IMR-90 (cell line): ENCODE data around the gene RASL10A. TPM values are rescaled to one million over a fixed set of nuclear protein-coding genes. Genes with fewer than 3 reads are reported as not detected.

Experiments
- ATAC-seq: fragments of 200-7000 bp; cut with Tn5 transposase; 2 replicates; pipeline ENCODE4 v1.9.1; 2020; ENCODE audit warnings: low read depth, mild to moderate bottlenecking, moderate library complexity
- BruUV-seq: library from RNA; stranded (reverse); fragments of 400-500 nt; replicated peaks from 2 replicates; lab custom pipeline; 2021; lab: Mats Ljungman, UMichigan
- CTCF ChIA-PET: fragments of 300-600 bp; formaldehyde crosslinking; extraction: SDS; loops from one replicate; lab custom pipeline; 2021; ENCODE audit warnings: antibody characterized with exemption; lab: Yijun Ruan, JAX
- POLR2A ChIA-PET: fragments of 300-600 bp; sonication (Branson Sonifier 250); formaldehyde crosslinking; loops from one replicate; lab custom pipeline; 2022; ENCODE audit warnings: antibody characterized with exemption; ENCODE audit not compliant: unreplicated experiment; lab: Charles Lee
- DNase-seq: peaks from one replicate; pipeline ENCODE4 v3.0.0; 2013
- H2AFZ ChIP-seq: replicated peaks from 2 replicates; pipeline ENCODE3; 2013; ENCODE audit warnings: low read length, mild to moderate bottlenecking; ENCODE audit not compliant: poor library complexity
- H2AK5ac ChIP-seq: 2 replicates; pipeline ENCODE4 v1.6.1; 2013; ENCODE audit warnings: low read depth, low read length, inconsistent platforms
- H2AK9ac ChIP-seq: replicated peaks from 2 replicates; pipeline ENCODE3; 2013; ENCODE audit warnings: mild to moderate bottlenecking, low read depth, low read length, moderate library complexity; ENCODE audit not compliant: poor library complexity
- H2BK120ac ChIP-seq: 2 replicates; pipeline ENCODE4 v1.6.1; 2013; ENCODE audit warnings: low read depth, low read length, inconsistent platforms
- H2BK15ac ChIP-seq: 3 replicates; pipeline ENCODE4 v1.6.1; 2013; ENCODE audit warnings: low read depth, low read length, inconsistent platforms
- H2BK20ac ChIP-seq: 2 replicates; pipeline ENCODE4 v1.6.1; 2013; ENCODE audit warnings: low read depth, mild to moderate bottlenecking, inconsistent platforms, low read length, moderate library complexity
- H2BK5ac ChIP-seq: 2 replicates; pipeline ENCODE4 v1.6.1; 2013; ENCODE audit warnings: mild to moderate bottlenecking, low read depth, low read length, inconsistent platforms; ENCODE audit not compliant: poor library complexity, severe bottlenecking
- H3K14ac ChIP-seq: replicated peaks from 2 replicates; pipeline ENCODE4 v1.6.1; 2013; ENCODE audit warnings: low read depth, low read length, inconsistent platforms
- H3K18ac ChIP-seq: 2 replicates; pipeline ENCODE4 v1.6.1; 2013; ENCODE audit warnings: low read depth, low read length, control low read depth
- H3K23ac ChIP-seq: 2 replicates; pipeline ENCODE4 v1.6.1; 2013; ENCODE audit warnings: low read depth, low read length, inconsistent platforms
- H3K27ac ChIP-seq: 2 replicates; pipeline ENCODE4 v1.5.1; 2013; ENCODE audit warnings: mild to moderate bottlenecking, control low read depth, low read length; ENCODE audit not compliant: insufficient read depth
- H3K27me3 ChIP-seq: 2 replicates; pipeline ENCODE4 v1.6.1; 2013; ENCODE audit warnings: low read length; ENCODE audit not compliant: control insufficient read depth, insufficient read depth
- H3K36me3 ChIP-seq: 2 replicates; pipeline ENCODE4 v1.6.1; 2013; ENCODE audit warnings: low read length, mixed read lengths; ENCODE audit not compliant: control insufficient read depth, insufficient read depth
- H3K4ac ChIP-seq: 2 replicates; pipeline ENCODE4 v1.6.1; 2013; ENCODE audit warnings: low read depth, low read length, inconsistent platforms
- H3K4me1 ChIP-seq: 2 replicates; pipeline ENCODE4 v1.6.1; 2013; ENCODE audit warnings: low read length, mixed read lengths; ENCODE audit not compliant: control insufficient read depth, insufficient read depth
- H3K4me2 ChIP-seq: 2 replicates; pipeline ENCODE4 v1.6.1; 2013; ENCODE audit warnings: low read depth, mild to moderate bottlenecking, control low read depth, low read length, moderate library complexity
- H3K4me3 ChIP-seq: 2 replicates; pipeline ENCODE4 v1.5.1; 2013; ENCODE audit warnings: low read depth, mild to moderate bottlenecking, control low read depth, low read length, moderate library complexity; ENCODE audit not compliant: insufficient read depth
- H3K56ac ChIP-seq: 2 replicates; pipeline ENCODE4 v1.6.1; 2013; ENCODE audit warnings: low read length, inconsistent platforms; ENCODE audit not compliant: insufficient read depth; ENCODE audit errors: extremely low read depth
- H3K79me1 ChIP-seq, 2 experiments: 2 replicates each; pipeline ENCODE4 v1.6.1; 2013; ENCODE audit warnings: low read length in 2 of 2, inconsistent platforms in 1 of 2, low read depth in 1 of 2
- H3K9ac ChIP-seq: 2 replicates; pipeline ENCODE4 v1.6.1; 2013; ENCODE audit warnings: low read depth, low read length, control low read depth
- H3K9me1 ChIP-seq: 2 replicates; pipeline ENCODE4 v1.6.1; 2013; ENCODE audit warnings: low read length, inconsistent platforms; ENCODE audit not compliant: insufficient read depth
- H3K9me3 ChIP-seq: 2 replicates; pipeline ENCODE4 v1.6.1; 2013; ENCODE audit warnings: low read length; ENCODE audit not compliant: control insufficient read depth, insufficient read depth
- H4K20me1 ChIP-seq: 2 replicates; pipeline ENCODE4 v1.6.1; 2013; ENCODE audit warnings: low read length, inconsistent platforms; ENCODE audit not compliant: insufficient read depth
- H4K5ac ChIP-seq: 2 replicates; pipeline ENCODE4 v1.6.1; 2013; ENCODE audit warnings: mild to moderate bottlenecking, low read depth, low read length, control low read depth
- H4K8ac ChIP-seq, 2 experiments: 2 replicates each; pipeline ENCODE4 v1.6.1; 2013; ENCODE audit warnings: low read depth in 2 of 2, low read length in 2 of 2, control low read depth in 1 of 2, inconsistent platforms in 1 of 2
- H4K91ac ChIP-seq: 2 replicates; pipeline ENCODE4 v1.6.1; 2013; ENCODE audit warnings: low read depth, low read length, inconsistent platforms; ENCODE audit not compliant: insufficient read depth
- BHLHE40 ChIP-seq: fragments of 150-350 bp; IDR thresholded peaks from 2 replicates; pipeline ENCODE4 v1.6.1; 2016; ENCODE audit warnings: mild to moderate bottlenecking, low read depth, low read length
- CEBPB ChIP-seq: IDR thresholded peaks from 2 replicates; pipeline ENCODE4 v1.6.1; 2012; ENCODE audit warnings: low read depth, low read length, improper control_type of control experiment
- CHD1 ChIP-seq: IDR thresholded peaks from 2 replicates; pipeline ENCODE4 v1.6.1; 2012; ENCODE audit warnings: low read depth, low read length, improper control_type of control experiment
- CTCF ChIP-seq: conservative IDR thresholded peaks from 2 replicates; pipeline ENCODE4 v1.5.1; 2012; ENCODE audit warnings: mild to moderate bottlenecking, low read depth, low read length, improper control_type of control experiment
- ELK1 ChIP-seq: fragments of 150-350 bp; IDR thresholded peaks from 2 replicates; pipeline ENCODE4 v1.6.1; 2016; ENCODE audit warnings: low read depth, mild to moderate bottlenecking, low read length, moderate library complexity, borderline replicate concordance
- FOS ChIP-seq: fragments of 150-350 bp; IDR thresholded peaks from 2 replicates; pipeline ENCODE4 v1.6.1; 2016; ENCODE audit warnings: low read depth, low read length
- MAFK ChIP-seq: IDR thresholded peaks from 2 replicates; pipeline ENCODE4 v1.6.1; 2012; ENCODE audit warnings: low read depth, low read length, improper control_type of control experiment
- MAZ ChIP-seq: IDR thresholded peaks from 2 replicates; pipeline ENCODE4 v1.6.1; 2012; ENCODE audit warnings: low read depth, mild to moderate bottlenecking, low read length, improper control_type of control experiment, moderate library complexity, borderline replicate concordance
- MXI1 ChIP-seq: IDR thresholded peaks from 2 replicates; pipeline ENCODE4 v1.6.1; 2012; ENCODE audit warnings: low read depth, mild to moderate bottlenecking, low read length, moderate library complexity, borderline replicate concordance
- POLR2A ChIP-seq: IDR thresholded peaks from 2 replicates; pipeline ENCODE4 v1.6.1; 2012; ENCODE audit warnings: mild to moderate bottlenecking, low read depth, low read length
- RAD21 ChIP-seq: IDR thresholded peaks from 2 replicates; pipeline ENCODE4 v1.6.1; 2012; ENCODE audit warnings: low read length, improper control_type of control experiment
- RCOR1 ChIP-seq: IDR thresholded peaks from 2 replicates; pipeline ENCODE4 v1.6.1; 2012; ENCODE audit warnings: mild to moderate bottlenecking, low read length, improper control_type of control experiment; ENCODE audit not compliant: insufficient replicate concordance
- RFX5 ChIP-seq: IDR thresholded peaks from 2 replicates; pipeline ENCODE4 v1.8.0; 2012; ENCODE audit warnings: low read depth, mild to moderate bottlenecking, low read length, moderate library complexity
- SMC3 ChIP-seq: fragments of 150-350 bp; IDR thresholded peaks from 2 replicates; pipeline ENCODE4 v1.6.1; 2016; ENCODE audit warnings: low read depth, mild to moderate bottlenecking, antibody characterized with exemption, low read length, moderate library complexity
- USF2 ChIP-seq: fragments of 150-350 bp; IDR thresholded peaks from 2 replicates; pipeline ENCODE4 v1.6.1; 2017; ENCODE audit warnings: mild to moderate bottlenecking, antibody characterized with exemption, low read length, low read depth
- WGBS, 2 experiments: methylation state at CpG; one replicate each; pipeline versions ENCODE4 v1.1.5 to v1.1.7; 2013; ENCODE audit warnings: missing lambda C conversion rate in 2 of 2; ENCODE audit not compliant: insufficient read length in 1 of 2; ENCODE audit errors: extremely low coverage in 2 of 2; 5-methylcytosine and 5-hydroxymethylcytosine counted together
- dilution Hi-C: fragments of 300-500 bp; cut with HindIII; formaldehyde crosslinking; loops from one replicate; pipeline ENCODE4 v1.14.3; 2018; ENCODE audit warnings: low sequenced_read_pairs; ENCODE audit not compliant: unreplicated experiment
- in situ Hi-C: fragments of 300-500 bp; cut with MboI; formaldehyde crosslinking; loops from 3 replicates; pipeline ENCODE4 v1.14.3; 2019; ENCODE audit warnings: low sequenced_read_pairs, inconsistent platforms, mixed read lengths
- intact Hi-C: fragments of 100-400 bp; cut with micrococcal nuclease; formaldehyde crosslinking; loops from 2 replicates; pipeline ENCODE4 v1.10.0; 2022
- polyA plus RNA-seq, 3 experiments: library from polyadenylated mRNA; depleted of rRNA; stranded (reverse); fragments of >200 nt; gene quantifications; 2 replicates each; pipeline ENCODE4 v1.2.3, GENCODE V29; 2012; ENCODE audit warnings: low replicate concordance in 1 of 3
- total RNA-seq: library from RNA; depleted of rRNA; stranded (reverse); fragments of >200 nt; gene quantifications from 2 replicates; pipeline ENCODE4 v1.2.3, GENCODE V29; 2012

Gene RASL10A
- total and polyA plus RNA-seq, 2 of the 4 experiments (the other 2 are of a cell fraction) = 0.26 TPM; not detected in 1

- Histone ChIP-seq H3K4me2 (no peak overlapping the region), H3K9me1 (peaks cover 10% of the 10 kb centered on the region), H2BK15ac (no peak overlapping the region), H2BK20ac (no peak overlapping the region), H2BK5ac (no peak overlapping the region), H3K14ac (no peak overlapping the region), H2AK5ac (no peak overlapping the region), H2BK120ac (no peak overlapping the region), H4K20me1 (peaks cover 30% of the 10 kb centered on the region), H3K4me3 (no peak overlapping the region), H4K5ac (no peak overlapping the region), H3K27ac (no peak overlapping the region), H4K91ac (no peak overlapping the region), H3K18ac (no peak overlapping the region), H3K9ac (no peak overlapping the region), H3K4me1 (peaks cover 3% of the 10 kb centered on the region), H3K56ac (no peak overlapping the region), H4K8ac (no peak overlapping the region), H2AK9ac (peak overlapping the region; percentile 42), H2AFZ (no peak overlapping the region), H3K36me3 (peaks cover 31% of the 10 kb centered on the region), H3K23ac (no peak overlapping the region), H3K9me3 (no peaks in the 10 kb centered on the region), H3K79me1 (peaks cover 7 to 19% of the 10 kb centered on the region in 2 experiments), H3K27me3 (no peaks in the 10 kb centered on the region), H3K4ac (no peak overlapping the region)
- in situ Hi-C loops = no loop called here
- dilution Hi-C loops = no loop called here
- DNase-seq (no peak), ATAC-seq (no peak)
- intact Hi-C loops = no loop called here
- CTCF ChIA-PET = no interaction called here
- 61% methylated on average over 4 of the region's 13 CpGs; no CpG with 5 or more reads in 1 of the 2 experiments for WGBS, 2 experiments
- no TSS peak for BruUV-seq
- POLR2A ChIA-PET = no interaction called here
- TF ChIP-seq RFX5 (no peak), POLR2A (no peak), BHLHE40 (no peak), USF2 (no peak), FOS (no peak), ELK1 (no peak), MAFK (no peak), MAZ (no peak), RCOR1 (no peak), MXI1 (no peak), RAD21 (no peak), CHD1 (no peak), SMC3 (no peak), CEBPB (no peak), CTCF (no peak)
These were observed 12.6 kb downstream of the RASL10A start for GRCh38 chr22:29302681-29303465.
